A375 (cell line): ENCODE data around the gene ZBTB12. TPM values are rescaled to one million over a fixed set of nuclear protein-coding genes. Genes with fewer than 3 reads are reported as not detected.

Source experiments
- small RNA-seq: library from RNA; depleted of rRNA; stranded (forward); fragments of <200 nt; gene quantifications from one replicate; pipeline ENCODE3, GENCODE V24; 2014
- total RNA-seq: library from RNA; depleted of rRNA; stranded (reverse); fragments of >200 nt; shearing (Covaris generic); gene quantifications from 2 replicates; pipeline ENCODE4 v1.2.3, GENCODE V29; 2014; rRNA removed

ZBTB12 gene, protein sequence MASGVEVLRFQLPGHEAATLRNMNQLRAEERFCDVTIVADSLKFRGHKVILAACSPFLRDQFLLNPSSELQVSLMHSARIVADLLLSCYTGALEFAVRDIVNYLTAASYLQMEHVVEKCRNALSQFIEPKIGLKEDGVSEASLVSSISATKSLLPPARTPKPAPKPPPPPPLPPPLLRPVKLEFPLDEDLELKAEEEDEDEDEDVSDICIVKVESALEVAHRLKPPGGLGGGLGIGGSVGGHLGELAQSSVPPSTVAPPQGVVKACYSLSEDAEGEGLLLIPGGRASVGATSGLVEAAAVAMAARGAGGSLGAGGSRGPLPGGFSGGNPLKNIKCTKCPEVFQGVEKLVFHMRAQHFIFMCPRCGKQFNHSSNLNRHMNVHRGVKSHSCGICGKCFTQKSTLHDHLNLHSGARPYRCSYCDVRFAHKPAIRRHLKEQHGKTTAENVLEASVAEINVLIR
- total RNA-seq = 5.6 and 6.4 TPM in 2 replicates

GRCh38 chr6:31901953-31902643 lies at the start of gene ZBTB12:
Gene ZBTB12 (minus strand): TSS chr6:31902086. CDS start chr6:31901305, 781 bp downstream.

DNA sequence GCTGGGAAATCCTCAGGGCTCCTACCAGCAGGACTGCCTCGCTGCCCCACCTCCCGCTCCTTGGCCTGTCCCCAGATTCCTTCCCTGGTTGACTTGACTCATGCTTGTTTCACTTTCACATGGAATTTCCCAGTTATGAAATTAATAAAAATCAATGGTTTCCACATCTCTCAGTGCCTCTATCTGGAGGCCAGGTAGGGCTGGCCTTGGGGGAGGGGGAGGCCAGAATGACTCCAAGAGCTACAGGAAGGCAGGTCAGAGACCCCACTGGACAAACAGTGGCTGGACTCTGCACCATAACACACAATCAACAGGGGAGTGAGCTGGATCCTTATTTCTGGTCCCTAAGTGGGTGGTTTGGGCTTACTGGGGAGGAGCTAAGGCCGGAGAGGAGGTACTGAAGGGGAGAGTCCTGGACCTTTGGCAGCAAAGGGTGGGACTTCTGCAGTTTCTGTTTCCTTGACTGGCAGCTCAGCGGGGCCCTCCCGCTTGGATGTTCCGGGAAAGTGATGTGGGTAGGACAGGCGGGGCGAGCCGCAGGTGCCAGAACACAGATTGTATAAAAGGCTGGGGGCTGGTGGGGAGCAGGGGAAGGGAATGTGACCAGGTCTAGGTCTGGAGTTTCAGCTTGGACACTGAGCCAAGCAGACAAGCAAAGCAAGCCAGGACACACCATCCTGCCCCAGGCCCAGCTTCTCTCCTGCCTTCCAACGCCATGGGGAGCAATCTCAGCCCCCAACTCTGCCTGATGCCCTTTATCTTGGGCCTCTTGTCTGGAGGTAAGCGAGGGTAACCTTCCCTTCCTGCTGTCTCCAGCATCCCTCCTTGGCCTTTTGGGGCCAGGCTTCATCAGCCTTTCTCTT lies 43.9 kb upstream of the ZBTB12 start, which contains the start of gene CFB:
TSS of gene CFB (plus strand) at position 589 of the 863 bp plus-strand sequence. CDS start at position 716, 127 bp downstream.

GRCh38 chr6:31927242-31927862 lies 25.5 kb upstream of the ZBTB12 start, which contains the start of gene C2:
Gene C2 (plus strand): TSS chr6:31927717. CDS start chr6:31927753, 36 bp downstream.

DNA sequence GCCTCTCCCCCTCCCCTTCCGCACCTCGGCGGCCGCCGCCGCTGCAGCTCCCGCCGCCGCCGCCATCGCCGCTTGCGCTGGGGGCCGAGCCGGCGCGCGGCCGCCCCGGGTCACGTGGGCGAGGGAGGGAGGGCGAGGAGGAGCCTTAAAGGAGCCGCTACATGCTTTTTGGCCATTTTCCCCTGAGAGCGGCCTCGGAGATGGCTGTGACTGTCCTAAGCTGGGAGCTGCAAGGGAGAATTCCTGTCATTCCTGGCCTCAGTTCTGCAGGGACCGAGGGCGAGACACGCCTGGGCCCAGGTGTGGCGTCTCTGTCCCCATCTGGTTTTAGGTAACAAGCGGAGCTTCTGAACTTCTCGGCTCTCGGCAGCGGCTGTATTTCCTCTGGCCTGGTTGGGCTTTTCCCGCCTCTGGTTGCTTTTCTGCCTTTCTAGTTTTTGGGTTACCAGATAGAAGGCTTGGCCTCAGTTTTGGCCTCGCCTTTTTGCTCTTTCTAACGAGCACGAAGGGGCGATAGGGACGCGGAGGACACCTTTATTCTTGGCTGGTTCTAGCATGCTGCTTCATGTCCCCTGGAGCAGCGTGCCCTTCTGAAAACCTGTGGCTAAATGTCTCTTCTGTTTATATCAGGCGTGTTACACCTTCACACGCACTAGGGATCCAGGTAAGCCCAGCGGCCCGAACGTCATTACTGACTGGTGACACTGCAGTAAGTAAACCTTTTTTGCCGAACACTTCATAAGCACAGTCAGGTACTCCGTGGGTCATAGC lies 4.1 kb downstream of the ZBTB12 start, which contains the start of gene EHMT2:
TSS of gene EHMT2 (minus strand) at position 87 of the 771 bp plus-strand sequence. CDS start at position 66, 21 bp downstream.

GRCh38 chr6:31878726-31879125 lies 23.2 kb downstream of the ZBTB12 start, which contains the start of gene SLC44A4:
Gene SLC44A4 (minus strand): TSS chr6:31878997. CDS start chr6:31878980, 17 bp downstream.

GRCh38 chr6:31862344-31863235 lies 39.3 kb downstream of the ZBTB12 start, which contains the start of gene NEU1:
Gene NEU1 (minus strand): TSS chr6:31862821. CDS start chr6:31862776, 45 bp downstream.

Small RNAs within 50 kb of the gene (small RNA-seq; reads per million reads assigned to genes)
- not detected for gene AL645922.1

Other genes with a start within 250 kb of the ZBTB12 start
- 209 and 229 TPM in 2 replicates for gene BAG6, start 249.4 kb downstream of the ZBTB12 start, total RNA-seq
- 0.19 and 2.5 TPM in 2 replicates for gene APOM, start 246.2 kb downstream of the ZBTB12 start, total RNA-seq
- 17.9 and 18.9 TPM in 2 replicates for gene C6orf47, start 241.3 kb downstream of the ZBTB12 start, total RNA-seq
- 31.7 and 40.6 TPM in 2 replicates for gene GPANK1, start 237.1 kb downstream of the ZBTB12 start, total RNA-seq
- 129 and 169 TPM in 2 replicates for gene CSNK2B, start 236.0 kb downstream of the ZBTB12 start, total RNA-seq
- gene LY6G5B, start 232.1 kb downstream of the ZBTB12 start, total RNA-seq = 1.7 and 3.4 TPM in 2 replicates
- gene LY6G5C, start 221.0 kb downstream of the ZBTB12 start, total RNA-seq = 0.94 TPM in 1 of 2 replicates, not detected in the other
- gene ABHD16A, start 198.8 kb downstream of the ZBTB12 start, total RNA-seq = 25.7 and 26.1 TPM in 2 replicates
- not detected in 2 replicates for gene LY6G6F, start 195.2 kb downstream of the ZBTB12 start, total RNA-seq
- gene LY6G6D, start 186.7 kb downstream of the ZBTB12 start, total RNA-seq = not detected in 2 replicates
- gene LY6G6C, start 180.3 kb downstream of the ZBTB12 start, total RNA-seq = not detected in 2 replicates
- not detected in 2 replicates for gene MPIG6B, start 178.7 kb downstream of the ZBTB12 start, total RNA-seq
- 25.3 and 28.6 TPM in 2 replicates for gene DDAH2, start 172.8 kb downstream of the ZBTB12 start, total RNA-seq
- gene CLIC1, start 165.6 kb downstream of the ZBTB12 start, total RNA-seq = 484 and 511 TPM in 2 replicates
- gene MSH5, start 162.1 kb downstream of the ZBTB12 start, total RNA-seq = 14.9 and 36.7 TPM in 2 replicates
- gene SAPCD1, start 139.4 kb downstream of the ZBTB12 start, total RNA-seq = 13.0 and 13.2 TPM in 2 replicates
- gene VWA7, start 124.8 kb downstream of the ZBTB12 start, total RNA-seq = 0.34 TPM in 2 replicates
- 57.3 and 58.7 TPM in 2 replicates for gene VARS1, start 106.3 kb downstream of the ZBTB12 start, total RNA-seq
- gene LSM2, start 95.1 kb downstream of the ZBTB12 start, total RNA-seq = 39.2 and 40.2 TPM in 2 replicates
- 0.11 and 0.50 TPM in 2 replicates for gene HSPA1L, start 86.8 kb downstream of the ZBTB12 start, total RNA-seq
- 37.6 and 43.8 TPM in 2 replicates for gene HSPA1A, start 86.5 kb downstream of the ZBTB12 start, total RNA-seq
- gene HSPA1B, start 74.3 kb downstream of the ZBTB12 start, total RNA-seq = 32.0 and 46.5 TPM in 2 replicates
- gene NEU1, start 39.3 kb downstream of the ZBTB12 start, total RNA-seq = 15.9 and 16.8 TPM in 2 replicates
- gene SLC44A4, start 23.1 kb downstream of the ZBTB12 start, total RNA-seq = 0.37 TPM in 1 of 2 replicates, not detected in the other
- 29.6 and 34.8 TPM in 2 replicates for gene EHMT2, start 4.4 kb downstream of the ZBTB12 start, total RNA-seq
- 0.15 TPM in 1 of 2 replicates, not detected in the other for gene C2, start 25.6 kb upstream of the ZBTB12 start, total RNA-seq
- gene CFB, start 44.0 kb upstream of the ZBTB12 start, total RNA-seq = 0.60 and 1.6 TPM in 2 replicates
- gene NELFE, start 56.9 kb upstream of the ZBTB12 start, total RNA-seq = 134 and 146 TPM in 2 replicates
- 63.1 and 63.8 TPM in 2 replicates for gene SKIC2, start 57.1 kb upstream of the ZBTB12 start, total RNA-seq
- gene DXO, start 70.1 kb upstream of the ZBTB12 start, total RNA-seq = 19.4 and 23.9 TPM in 2 replicates
- 0.94 and 2.3 TPM in 2 replicates for gene C4A, start 80.0 kb upstream of the ZBTB12 start, total RNA-seq
- 1.8 and 2.1 TPM in 2 replicates for gene C4B, start 112.7 kb upstream of the ZBTB12 start, total RNA-seq
- gene CYP21A2, start 136.3 kb upstream of the ZBTB12 start, total RNA-seq = not detected in 2 replicates
- 1.3 and 2.7 TPM in 2 replicates for gene TNXB, start 207.3 kb upstream of the ZBTB12 start, total RNA-seq
- gene ATF6B, start 226.2 kb upstream of the ZBTB12 start, total RNA-seq = 15.8 and 22.7 TPM in 2 replicates
- 5.5 and 6.6 TPM in 2 replicates for gene FKBPL, start 228.2 kb upstream of the ZBTB12 start, total RNA-seq
- gene PRRT1, start 249.9 kb upstream of the ZBTB12 start, total RNA-seq = 0.19 TPM in 1 of 2 replicates, not detected in the other